KBM-7 (cell line): ENCODE measurements around the gene NTF3.
A peak's percentile ranks its signal among the peaks of the same experiment; 100 is the strongest.

Experiments
- DNase-seq: peaks from one replicate; pipeline ENCODE4 v3.0.0-alpha.2; 2015
- in situ Hi-C: fragments of 300-500 bp; cut with MboI; formaldehyde crosslinking; loops from 2 replicates; pipeline ENCODE4 v1.14.3; 2020; ENCODE audit warnings: low sequenced_read_pairs, low pct_unique_long_range_greater_than_20kb, mixed read lengths

NTF3 gene

DNA sequence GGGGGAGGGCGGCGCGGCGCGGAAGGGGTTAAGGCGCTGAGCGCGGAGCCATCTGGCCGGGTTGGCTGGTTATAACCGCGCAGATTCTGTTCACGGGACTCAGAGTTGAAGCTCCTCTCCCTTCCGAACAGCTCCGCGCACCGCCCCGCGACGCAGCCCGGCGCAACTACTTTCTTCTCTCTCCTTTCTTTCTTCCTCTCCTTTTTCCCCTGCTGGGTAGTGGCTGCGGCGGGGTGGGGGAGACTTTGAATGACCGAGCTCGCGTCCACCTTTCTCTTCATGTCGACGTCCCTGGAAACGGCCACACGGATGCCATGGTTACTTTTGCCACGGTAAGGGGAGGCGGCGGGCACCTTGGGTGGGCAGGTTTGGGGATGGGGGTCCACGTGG, at the start of gene NTF3:
Gene NTF3 (plus strand): TSS at position 98 of the 390 bp plus-strand sequence. CDS start 217 bp downstream, at position 315.
- DNase-seq: no peak
- in situ Hi-C loops: no loop called here

DNA sequence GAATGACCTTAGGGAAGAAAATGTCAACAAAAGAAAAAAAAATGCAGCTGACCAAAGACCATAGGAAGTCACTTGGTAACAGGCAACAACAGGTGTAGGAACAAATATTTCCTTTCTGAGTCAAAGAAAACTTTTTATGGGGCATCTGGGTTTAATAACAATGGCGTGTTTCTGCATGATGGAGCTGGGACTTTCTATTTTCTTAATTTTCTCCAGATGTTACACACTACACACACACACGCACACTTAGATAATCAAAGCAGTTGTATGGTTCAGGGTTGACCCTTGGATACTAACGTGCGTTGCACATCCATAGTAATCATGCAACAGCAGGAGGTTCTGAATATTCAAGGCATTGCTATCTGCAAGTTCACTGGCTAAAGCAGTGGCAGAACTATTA, 47.9 kb upstream of the NTF3 start:
- in situ Hi-C loops: no loop called here
- no peak for DNase-seq

DNA sequence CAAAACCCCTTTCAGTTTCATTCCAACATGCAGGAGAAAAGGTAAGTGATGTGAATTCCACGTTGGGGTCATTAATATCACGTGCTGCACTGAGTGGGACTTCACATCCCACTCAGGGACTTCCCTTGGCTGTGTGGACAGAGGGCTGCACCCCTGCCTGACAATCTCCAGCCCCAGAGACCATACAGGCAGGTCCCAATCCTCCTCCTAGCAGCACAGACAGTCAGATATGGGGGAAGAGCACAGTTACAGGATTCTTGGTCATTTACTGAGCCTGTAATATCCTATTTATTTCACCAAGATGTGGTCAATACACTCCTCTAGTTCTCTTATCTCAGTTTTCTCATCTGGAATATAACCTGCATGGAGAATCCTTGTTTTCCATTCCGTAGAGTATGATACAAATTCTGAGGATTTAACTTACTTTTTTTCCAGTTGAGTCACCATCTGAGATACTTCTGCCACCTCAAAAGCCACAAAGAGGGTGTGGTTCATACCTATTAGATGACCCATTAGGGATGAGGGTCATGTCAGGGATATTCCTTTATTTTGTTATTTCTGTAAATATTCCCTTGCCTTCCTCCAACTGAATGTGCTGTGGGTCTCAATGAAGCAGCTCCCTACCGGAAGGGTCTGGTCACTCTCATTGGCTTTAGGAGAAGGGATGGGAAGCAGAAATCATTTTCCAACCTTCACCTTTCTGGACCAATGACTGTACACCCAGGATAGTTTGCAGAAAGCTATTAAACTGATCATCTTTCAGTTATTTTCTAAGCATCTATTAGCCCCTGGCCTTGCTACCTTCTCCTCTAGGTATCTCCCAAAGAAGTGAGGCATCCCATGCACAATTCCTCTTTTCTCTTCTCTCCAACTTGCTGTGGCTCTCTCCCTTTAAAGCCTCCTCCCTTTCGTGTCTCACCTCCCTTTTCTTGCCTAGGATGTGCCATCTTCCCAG, 43.0 kb upstream of the NTF3 start:
- in situ Hi-C loops: no loop called here
- DNase-seq: no peak

DNA sequence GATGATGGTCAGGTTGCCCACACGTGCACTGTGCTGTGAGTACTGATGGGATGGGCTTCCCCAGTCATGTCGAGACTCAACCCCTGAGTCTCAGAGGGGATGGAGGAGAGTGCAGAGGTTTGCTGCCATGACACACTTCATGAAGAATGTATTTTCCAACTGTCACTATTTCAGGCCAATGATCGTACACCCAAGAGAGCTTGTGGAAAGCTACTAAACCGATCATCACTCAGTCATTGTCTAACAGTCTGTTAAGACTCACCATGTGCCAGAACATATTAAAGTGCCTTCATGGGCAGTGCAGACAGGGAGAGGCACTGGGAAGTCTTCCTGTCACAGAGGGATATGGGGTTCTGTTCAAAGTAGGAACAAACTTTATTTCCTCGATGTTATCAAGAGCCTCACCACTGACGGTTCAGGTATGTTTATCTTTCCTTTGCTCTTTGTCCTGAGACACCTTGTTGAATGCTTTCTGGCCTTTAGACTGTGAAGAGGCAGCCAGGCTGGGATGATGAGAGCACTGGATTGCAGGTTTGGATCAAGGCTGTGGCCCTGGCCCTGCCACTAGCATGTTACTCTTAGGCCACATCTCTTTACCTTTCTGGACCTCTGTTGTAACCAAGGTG, 41.6 kb upstream of the NTF3 start:
- DNase-seq: no peak
- in situ Hi-C loops: no loop called here

DNA sequence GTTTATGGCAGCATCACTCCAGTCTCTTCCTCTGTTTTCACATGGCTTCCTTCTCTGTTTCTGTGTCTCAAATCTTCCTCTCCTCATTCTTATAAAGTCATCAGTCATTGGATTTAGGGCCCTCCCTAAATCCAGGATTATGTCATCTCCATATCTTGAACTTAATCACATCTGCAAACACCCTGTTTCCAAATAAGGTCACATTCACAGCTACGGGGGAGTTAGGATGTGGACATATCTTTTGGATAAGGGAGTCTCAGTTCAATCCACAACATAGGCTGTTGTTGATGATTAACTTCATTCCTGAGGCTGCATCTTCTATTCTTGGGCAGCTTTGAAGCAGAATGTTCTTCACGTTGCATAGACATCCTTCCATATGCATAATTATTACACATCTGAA, 40.3 kb upstream of the NTF3 start:
- DNase-seq: no peak
- in situ Hi-C loops: no loop called here

DNA sequence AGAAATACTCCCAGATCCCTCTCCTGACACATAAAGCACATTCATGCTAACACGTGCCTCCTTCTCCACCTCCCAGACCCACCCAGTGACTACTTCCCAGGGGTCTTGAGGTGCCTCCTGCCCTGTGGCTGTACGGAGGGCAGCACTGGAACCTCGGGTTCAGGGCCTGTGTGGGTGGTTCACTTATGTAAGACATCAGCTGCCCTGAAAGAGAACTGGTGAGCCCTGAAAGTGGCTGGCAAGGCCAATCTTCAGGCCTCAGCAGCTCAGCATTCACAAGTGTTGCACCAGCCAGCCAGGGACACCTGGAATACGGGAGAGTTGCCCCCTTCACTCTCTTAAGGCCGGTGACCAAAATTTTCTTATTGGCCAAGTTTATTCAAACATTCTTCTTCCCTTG, 38.9 kb upstream of the NTF3 start:
- no peak for DNase-seq
- in situ Hi-C loops: no loop called here

DNA sequence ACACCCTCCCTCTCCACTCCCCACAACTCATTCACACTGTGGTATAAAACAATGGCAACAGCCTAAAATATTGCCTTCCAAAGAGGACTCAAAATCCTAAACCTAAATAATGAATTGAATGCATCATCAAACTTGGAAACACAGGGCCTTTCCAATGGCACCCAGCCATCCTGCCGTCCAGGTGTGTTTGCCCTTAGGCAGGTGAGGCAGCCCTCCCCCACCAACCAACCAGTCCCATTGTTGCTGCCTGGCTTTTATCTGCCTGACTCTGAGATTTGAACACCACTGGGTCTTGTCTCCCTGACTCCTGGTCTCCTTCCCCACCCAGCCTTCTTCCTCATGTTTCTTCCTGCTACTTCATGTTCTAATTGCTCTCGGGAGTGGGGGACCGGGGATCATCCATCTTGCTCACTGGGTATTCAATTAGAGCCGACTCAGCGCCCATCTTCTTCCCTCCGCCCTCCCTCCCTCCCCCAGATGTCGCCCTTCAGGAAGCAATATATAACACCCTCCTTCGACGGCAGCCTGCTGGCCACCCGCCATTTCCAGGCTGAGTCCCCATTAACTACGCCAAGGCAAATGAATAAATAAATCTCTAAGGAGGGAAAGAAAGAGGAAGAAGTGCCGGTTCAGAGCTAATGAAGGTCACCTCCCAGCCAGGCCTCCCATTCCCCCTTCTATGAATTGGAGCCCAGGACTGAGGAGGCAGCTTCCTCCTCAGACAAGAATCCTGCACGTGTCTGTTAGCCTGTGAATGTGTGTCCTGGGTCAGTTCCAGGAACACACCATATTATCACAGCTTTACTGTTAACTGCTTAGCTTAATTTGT, 36.3 kb upstream of the NTF3 start:
- peak; percentile 9 for DNase-seq
- in situ Hi-C loops: no loop called here

DNA sequence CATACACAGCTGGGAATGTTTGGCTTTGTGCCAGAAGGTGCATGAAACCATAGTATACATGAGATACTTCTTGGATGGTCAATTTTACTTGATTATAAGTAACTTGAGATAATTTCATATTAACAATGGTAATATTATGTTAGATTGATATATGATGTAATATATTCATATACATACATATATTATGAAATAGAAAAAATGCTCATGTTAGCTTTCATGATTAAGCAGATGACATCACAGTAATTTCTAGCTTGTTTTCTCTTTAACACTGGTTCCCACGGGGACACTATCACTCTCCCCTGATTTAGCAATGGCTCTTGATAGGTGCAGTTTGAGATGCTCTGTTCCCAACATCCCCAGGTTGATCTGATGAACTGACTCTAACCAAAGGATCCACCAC, 35.4 kb upstream of the NTF3 start:
- no peak for DNase-seq
- in situ Hi-C loops: no loop called here

DNA sequence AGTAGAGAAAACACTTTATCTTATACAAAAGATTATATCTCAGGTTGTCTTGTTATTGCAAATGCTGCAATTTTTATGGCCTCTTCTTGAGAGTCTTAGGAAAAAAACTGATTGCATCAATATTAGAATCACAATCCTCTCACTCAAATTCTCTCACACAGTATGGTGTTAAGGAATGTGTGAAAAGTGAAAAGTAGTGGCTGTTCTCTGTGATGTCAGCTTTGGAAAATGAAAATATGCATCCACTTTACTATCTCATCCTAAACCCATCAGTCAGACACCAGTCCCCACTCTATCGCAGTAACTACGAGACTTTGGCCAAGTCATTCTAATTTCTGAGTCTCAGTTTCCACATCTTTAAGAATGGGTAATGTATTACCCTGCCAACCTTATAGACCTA, 32.6 kb upstream of the NTF3 start:
- in situ Hi-C loops: no loop called here
- no peak for DNase-seq

DNA sequence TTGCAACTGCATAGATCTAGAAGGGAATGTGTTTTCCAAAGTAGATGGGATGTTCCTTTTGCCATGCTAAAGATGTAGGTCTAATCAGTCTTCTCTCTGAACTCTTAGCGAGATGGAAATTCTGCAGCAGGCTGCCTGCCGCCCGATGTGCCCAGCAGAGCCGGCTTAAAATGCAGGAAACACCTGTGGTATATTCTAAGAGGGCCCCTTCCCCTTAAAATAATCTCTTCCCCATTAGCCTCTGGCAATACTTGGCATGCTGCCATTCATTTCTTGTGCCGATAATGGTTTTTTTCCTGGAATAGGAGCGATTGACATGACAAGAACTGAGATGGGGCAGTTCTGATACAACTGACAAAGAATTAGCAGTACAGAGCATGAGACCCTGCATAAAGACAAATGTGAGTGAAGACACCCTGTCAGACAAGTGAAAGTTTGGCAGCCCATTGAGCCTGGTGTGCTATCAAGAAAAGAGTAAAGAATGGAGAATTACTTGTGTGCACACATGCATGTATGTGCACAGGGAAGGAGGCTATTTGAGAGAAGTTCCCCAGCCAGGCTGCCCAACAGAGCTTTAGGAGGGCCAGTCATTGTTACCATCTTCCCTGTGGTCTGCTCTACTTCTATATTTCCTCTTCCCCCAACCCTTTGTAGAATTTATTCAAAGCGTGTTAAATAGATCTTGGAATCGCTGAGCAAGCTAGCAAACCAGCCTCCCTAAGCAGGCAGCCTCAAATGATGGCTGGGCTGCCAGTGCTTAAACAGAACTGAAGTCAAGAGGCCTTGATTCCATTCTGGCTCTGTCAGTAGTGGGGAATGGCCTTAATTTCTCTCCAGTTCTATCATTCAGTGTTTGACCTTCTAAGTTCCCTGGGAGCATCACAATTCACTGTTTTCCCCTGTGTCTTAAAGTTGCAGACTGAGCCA, 29.6 kb upstream of the NTF3 start:
- in situ Hi-C loops: no loop called here
- peak; percentile 61 for DNase-seq

DNA sequence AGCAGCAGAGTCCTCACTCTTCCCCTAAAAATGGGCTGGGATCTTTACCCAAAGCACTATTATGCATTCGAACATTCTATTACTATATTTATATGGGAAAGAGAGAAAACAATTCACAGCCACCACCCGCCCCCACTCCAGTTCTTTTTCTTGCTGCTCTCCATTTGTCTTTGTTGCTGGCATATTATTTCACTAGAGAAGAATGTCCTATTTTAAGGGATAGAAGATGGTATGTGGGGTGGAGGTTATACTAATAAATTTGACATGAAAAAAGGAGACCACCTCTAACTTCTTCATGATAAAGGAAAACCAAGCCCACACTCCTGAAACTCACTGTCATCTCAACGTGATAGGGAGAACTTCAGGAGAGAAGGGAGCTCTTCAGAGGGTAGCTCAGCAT, 28.5 kb upstream of the NTF3 start:
- in situ Hi-C loops: no loop called here
- no peak for DNase-seq

DNA sequence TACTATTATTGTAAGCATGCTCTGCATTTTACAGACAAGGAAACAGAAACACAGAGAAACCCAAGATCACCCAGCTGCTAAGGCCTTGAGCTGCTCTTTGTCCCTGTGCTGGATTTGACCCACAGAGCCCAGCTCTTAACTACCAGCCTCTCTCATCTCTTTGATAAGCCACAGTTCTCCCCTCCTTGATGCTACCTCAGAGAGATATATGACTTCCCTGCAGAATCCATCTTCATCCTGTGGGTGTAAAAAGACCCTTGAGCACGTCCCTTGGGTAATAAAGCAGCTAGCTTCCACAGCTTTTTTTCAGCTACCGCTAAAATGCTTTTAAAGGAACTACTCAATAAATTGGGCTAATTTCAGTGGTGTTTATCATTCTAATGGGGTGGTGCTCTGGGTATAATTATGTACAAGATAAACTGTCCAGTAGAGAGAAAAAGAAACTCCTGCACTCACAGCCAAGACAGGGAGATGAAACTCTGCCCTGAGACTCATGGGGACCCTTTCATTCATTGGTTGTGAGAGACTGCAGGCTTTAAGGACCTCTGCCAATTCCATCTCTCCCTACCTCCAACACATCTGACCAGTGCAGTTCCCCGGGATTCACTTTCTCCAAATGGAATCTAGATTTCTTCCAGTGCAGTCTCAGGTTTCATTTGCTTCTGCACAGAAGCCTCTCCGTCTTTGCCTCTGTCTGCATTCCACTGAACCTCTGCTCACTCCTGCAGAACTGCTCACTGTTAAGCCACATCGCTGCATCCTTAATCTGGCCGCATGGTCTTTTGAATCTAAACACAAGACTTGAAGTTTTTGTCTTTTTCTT, 24.7 kb upstream of the NTF3 start:
- DNase-seq: no peak
- in situ Hi-C loops: no loop called here

DNA sequence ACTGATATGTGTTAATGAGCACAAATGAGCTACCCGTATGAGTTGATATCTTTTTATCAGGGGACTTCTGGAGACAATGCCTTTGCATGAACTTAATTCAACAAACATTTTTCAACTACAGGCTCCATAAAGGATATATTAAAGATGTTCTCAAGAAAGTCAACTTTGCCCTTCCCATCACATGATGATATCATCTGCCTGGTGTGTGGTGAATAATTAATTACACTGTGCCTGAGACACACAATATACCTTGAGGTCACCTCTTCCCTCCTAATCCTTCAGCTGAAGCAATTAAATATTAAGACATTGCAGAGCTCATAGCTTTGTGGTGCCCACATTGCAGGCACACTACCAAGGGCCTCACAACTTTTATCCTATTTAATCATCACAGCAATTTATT, 22.3 kb upstream of the NTF3 start:
- in situ Hi-C loops: no loop called here
- no peak for DNase-seq

DNA sequence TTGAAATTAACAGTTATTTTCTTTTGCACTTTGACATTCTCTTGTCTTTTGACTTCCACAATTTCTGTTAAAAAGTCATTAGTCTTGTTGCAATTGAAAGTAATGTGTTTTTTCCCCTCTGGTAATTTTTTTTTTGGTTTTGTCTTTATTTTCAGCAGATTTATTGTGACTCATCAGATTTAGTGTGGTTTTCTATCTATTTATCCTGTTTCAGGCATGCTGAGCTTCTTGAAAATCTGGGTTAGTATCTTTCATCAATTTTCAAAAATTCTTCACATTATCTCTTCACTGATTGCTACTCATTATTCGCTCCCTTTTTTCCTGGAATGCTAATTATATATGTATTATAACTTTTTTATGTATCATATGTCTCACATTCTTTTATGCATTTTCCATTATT, 15.3 kb upstream of the NTF3 start:
- in situ Hi-C loops: no loop called here
- DNase-seq: no peak

DNA sequence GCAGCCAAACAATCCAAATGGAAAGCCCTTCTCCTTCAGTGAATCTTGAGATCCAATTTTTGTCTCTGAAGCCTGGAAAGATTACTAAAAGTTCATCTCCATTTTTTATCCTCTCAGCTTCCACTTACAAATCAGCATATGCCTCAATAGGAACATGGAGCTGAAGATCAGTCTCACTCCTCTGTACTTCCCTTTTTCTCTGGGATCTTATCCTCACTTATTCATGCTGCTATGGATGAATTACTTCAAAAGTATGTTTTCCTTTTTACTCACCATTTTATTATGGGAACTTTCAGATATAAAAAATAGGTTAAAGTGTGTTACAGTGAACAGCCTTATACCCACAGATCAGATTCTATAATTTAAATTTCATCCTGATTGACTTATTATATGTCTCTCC, 14.4 kb upstream of the NTF3 start:
- DNase-seq: no peak
- in situ Hi-C loops: no loop called here

DNA sequence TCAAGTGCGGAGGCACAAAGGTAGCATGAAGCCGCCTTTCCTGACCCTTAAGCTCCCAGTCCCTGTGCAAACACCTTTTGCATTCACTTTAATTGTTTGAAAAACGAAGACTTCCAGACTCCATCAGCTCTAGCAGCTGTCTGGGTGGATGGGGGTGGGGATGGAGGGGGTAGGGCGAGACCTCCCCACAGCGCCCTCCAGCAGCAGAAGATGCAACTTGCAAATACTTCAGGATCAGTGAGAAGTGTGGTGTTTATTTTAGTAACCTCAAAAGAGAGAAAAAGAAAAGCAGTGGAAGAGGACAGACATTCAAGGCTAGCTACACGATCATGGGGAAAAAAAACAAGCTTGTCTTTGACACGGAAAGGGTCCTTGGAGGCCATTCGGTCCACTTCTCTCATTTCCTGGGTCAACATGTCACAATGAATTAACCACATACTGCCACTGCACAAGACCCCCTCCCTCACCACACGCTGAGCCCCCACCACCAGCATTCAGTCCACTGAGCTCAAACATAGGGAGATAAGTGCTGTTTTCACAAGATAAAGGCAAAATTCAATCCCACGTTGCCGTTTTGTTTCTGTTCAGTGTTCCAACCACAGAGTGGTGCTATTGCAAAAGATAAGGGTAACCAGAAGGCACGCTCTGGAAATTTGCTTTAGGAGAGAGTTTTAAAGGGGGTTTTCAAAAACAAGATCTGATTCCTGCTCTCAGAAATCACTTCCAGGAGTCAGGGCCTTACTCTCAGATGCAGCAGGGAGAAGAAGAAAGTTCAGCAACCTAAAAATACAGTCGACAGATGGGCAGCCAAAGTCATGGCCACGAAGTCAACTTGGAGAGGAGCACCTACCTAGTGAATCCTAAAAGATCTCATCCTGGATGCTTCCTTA, 3.3 kb upstream of the NTF3 start:
- DNase-seq: peak; percentile 9
- in situ Hi-C loops: no loop called here
